Suprapubic skin (tissue), 4 donors: ENCODE data around the gene DTNB.

Source experiments
- EP300 ChIP-seq: sonication (generic); formaldehyde crosslinking; IDR thresholded peaks from one replicate; pipeline ENCODE4 v1.6.1; 2017; ENCODE audit warnings: antibody characterized with exemption
- POLR2A ChIP-seq, 2 donors: fragments of 450-650 bp; IDR thresholded peaks; one replicate each; pipeline ENCODE4 v1.6.1; 2017; ENCODE audit warnings: antibody characterized with exemption in 2 of 2, mild to moderate bottlenecking in 2 of 2, moderate library complexity in 2 of 2
- POLR2AphosphoS5 ChIP-seq, 3 donors: sonication (generic); formaldehyde crosslinking; IDR thresholded peaks; one replicate each; pipeline ENCODE4 v1.6.1; 2017; ENCODE audit warnings: antibody characterized with exemption in 3 of 3
- TF ChIP-seq, protein P1 (sequence below), 2 donors: fragments of 200-600 bp in 1 of 2; fragments of 450-650 bp in 1 of 2; sonication (generic) in 1 of 2; IDR thresholded peaks; one replicate each; pipeline ENCODE4 v1.5.1; 2016 to 2019; ENCODE audit warnings: antibody characterized with exemption in 2 of 2, mild to moderate bottlenecking in 1 of 2, moderate library complexity in 1 of 2

DNA sequence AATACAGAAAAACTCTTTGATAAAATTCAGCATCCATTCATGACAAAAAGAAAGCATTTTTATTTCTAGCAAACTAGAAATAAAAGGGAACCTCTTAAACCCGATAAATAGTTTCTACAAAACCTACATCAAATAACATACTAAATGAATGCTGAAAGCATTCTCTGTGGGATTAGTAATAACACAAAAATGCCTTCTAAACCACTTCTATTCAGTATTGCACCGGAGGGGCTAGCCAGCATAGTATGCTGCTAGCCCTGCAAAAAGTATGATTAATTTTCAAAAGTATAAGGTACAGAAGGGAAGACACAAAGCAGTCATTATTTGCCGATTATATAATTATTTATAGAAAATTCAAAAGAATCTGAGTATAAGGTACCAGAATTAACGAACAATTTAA lies 145.2 kb downstream of the DTNB start:
- TF ChIP-seq, protein P1, sequence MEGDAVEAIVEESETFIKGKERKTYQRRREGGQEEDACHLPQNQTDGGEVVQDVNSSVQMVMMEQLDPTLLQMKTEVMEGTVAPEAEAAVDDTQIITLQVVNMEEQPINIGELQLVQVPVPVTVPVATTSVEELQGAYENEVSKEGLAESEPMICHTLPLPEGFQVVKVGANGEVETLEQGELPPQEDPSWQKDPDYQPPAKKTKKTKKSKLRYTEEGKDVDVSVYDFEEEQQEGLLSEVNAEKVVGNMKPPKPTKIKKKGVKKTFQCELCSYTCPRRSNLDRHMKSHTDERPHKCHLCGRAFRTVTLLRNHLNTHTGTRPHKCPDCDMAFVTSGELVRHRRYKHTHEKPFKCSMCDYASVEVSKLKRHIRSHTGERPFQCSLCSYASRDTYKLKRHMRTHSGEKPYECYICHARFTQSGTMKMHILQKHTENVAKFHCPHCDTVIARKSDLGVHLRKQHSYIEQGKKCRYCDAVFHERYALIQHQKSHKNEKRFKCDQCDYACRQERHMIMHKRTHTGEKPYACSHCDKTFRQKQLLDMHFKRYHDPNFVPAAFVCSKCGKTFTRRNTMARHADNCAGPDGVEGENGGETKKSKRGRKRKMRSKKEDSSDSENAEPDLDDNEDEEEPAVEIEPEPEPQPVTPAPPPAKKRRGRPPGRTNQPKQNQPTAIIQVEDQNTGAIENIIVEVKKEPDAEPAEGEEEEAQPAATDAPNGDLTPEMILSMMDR (IDR thresholded peaks at IDR 0.05) = no peak
- no peak for TF ChIP-seq POLR2A (IDR thresholded peaks at IDR 0.05)
- no peak for TF ChIP-seq POLR2AphosphoS5 (IDR thresholded peaks at IDR 0.05)
- TF ChIP-seq EP300 = no peak
